ENCODE data around the gene EIF4B.

DNA sequence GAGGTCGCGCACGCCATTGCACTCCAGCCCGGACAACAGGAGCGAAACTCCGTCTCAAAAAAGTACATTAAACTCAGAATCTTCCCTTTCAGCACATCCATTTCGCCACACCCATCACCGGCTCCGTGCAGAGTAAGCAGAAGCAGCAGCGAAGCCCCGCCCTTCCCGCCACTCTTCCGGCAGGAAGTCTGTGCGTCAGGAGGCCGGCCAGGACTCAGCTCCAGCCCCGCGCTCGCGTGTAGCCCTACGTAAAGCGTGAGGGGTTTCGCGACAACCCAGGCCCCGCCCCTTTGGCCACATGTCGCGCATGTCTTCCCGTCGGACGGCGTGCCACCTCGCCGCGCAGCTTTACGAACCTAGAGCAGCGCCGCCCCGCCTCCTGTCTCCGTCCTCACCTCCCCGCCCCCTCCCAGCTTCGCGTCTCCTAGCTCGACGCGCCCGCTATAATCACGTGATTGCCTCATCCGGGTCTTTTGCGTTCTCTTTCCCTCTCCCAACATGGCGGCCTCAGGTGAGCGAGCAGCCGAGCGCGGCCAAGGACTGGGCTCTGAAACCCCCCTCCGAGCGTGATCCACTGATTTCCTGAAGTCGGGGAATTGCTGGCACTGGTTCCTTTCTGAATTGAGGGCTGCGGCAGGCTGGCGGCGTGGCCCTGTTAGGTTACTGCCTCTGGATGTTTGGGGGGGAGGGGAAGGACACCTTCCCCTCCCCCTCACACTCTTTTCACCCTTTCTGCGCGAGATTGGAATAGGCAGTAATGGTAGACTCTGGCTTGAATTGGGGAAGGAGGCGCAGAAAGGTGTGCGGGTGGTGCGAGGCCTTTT, at the start of gene EIF4B:
- TF ChIP-seq, protein P1, sequence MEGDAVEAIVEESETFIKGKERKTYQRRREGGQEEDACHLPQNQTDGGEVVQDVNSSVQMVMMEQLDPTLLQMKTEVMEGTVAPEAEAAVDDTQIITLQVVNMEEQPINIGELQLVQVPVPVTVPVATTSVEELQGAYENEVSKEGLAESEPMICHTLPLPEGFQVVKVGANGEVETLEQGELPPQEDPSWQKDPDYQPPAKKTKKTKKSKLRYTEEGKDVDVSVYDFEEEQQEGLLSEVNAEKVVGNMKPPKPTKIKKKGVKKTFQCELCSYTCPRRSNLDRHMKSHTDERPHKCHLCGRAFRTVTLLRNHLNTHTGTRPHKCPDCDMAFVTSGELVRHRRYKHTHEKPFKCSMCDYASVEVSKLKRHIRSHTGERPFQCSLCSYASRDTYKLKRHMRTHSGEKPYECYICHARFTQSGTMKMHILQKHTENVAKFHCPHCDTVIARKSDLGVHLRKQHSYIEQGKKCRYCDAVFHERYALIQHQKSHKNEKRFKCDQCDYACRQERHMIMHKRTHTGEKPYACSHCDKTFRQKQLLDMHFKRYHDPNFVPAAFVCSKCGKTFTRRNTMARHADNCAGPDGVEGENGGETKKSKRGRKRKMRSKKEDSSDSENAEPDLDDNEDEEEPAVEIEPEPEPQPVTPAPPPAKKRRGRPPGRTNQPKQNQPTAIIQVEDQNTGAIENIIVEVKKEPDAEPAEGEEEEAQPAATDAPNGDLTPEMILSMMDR (conservative IDR thresholded peaks at IDR 0.05), result 0 out of 2 replicates have a peak, but pooled peaks have one; percentile 9
- no peak for TF ChIP-seq EZH2 (IDR thresholded peaks at IDR 0.05; ENCODE audit: low read depth)
